NOMO-1 treated with dmso at 0.1 percent for 144 hours (cell line): ENCODE measurements around the gene ARAP2.

Experiments
- DNase-seq: peaks from one replicate; lab custom pipeline; 2025; ENCODE audit not compliant: unreplicated experiment; lab: John Stamatoyannopoulos, UW

ARAP2 gene

GRCh38 chr4:36267486-36268268, 23.4 kb upstream of the ARAP2 start:
- peak; percentile 3 for DNase-seq

- DNase-seq, result no peak
These were observed 20.0 kb upstream of the ARAP2 start for GRCh38 chr4:36264207-36264826.

DNA sequence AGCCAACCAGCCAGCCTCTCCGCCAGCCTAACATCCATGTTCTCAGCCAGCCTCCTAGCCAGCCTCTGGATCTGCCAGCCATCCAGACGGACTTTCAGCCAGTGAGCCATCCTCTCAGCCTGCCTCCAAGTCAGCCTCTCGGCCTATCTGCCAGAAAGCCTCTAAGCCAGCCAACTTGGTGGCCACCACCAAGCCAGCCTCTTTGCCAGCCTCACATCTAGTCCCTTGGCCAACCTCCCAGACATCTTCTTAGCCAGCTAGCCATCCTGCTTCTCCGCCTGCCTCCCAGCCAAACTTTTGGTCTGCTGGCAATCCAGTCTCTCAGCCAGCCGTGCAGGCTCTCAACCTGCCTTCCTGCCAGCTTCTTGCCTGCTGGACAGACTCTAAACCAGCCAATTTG, 16.4 kb upstream of the ARAP2 start:
- DNase-seq, result no peak

DNA sequence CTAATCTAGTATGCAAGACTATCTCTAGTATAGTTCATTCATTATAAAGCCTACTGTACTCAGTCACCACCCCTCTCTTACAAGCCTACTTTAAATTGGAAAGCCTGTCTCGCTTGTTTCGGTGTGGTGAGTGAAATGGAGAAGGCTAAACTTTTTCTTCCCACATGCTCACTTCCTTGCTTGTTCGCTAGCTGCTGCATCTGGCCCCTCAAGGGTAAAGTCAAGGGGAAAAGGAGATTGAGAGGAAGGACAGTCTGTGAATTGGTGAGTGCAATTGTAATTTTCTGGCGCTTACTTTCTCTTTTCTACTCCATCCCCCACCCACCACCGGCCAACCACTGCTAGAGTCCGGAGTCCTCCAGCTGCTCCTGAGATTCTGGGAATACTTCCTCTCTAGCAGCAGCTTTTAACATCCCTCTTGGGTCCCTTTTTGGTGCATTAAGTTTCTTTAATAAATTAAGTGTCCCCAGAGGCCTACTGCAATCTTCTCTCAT, 12.1 kb upstream of the ARAP2 start:
- DNase-seq, result peak; percentile 14

DNA sequence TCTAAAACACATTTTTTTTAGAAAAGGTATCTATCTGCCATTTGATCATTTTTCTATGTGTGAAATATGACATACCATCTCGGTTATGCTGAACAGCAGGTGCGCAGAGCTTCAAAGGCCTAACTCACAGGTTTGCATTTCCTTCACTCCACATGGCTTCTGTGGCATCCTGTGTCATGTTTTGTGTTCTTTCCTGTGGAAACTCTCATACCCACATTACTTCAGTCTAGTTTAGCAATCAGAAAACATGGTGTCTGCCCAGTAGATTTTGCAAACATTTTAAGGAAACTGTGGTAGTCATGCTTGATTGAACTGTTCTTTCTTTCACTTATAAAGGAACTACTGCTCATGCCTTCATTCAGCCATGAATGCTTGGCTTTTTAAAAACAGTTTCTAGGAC, 11.3 kb upstream of the ARAP2 start:
- DNase-seq, result peak; percentile 47

- no peak for DNase-seq
These were observed 10.1 kb upstream of the ARAP2 start for GRCh38 chr4:36254371-36254770.

- DNase-seq, result no peak
These were observed 7.7 kb upstream of the ARAP2 start for GRCh38 chr4:36251983-36252382.

- no peak for DNase-seq
These were observed 5.3 kb upstream of the ARAP2 start for GRCh38 chr4:36249610-36250009.

- no peak for DNase-seq
These were observed 708 bp downstream of the ARAP2 start for GRCh38 chr4:36243355-36244256.

DNA sequence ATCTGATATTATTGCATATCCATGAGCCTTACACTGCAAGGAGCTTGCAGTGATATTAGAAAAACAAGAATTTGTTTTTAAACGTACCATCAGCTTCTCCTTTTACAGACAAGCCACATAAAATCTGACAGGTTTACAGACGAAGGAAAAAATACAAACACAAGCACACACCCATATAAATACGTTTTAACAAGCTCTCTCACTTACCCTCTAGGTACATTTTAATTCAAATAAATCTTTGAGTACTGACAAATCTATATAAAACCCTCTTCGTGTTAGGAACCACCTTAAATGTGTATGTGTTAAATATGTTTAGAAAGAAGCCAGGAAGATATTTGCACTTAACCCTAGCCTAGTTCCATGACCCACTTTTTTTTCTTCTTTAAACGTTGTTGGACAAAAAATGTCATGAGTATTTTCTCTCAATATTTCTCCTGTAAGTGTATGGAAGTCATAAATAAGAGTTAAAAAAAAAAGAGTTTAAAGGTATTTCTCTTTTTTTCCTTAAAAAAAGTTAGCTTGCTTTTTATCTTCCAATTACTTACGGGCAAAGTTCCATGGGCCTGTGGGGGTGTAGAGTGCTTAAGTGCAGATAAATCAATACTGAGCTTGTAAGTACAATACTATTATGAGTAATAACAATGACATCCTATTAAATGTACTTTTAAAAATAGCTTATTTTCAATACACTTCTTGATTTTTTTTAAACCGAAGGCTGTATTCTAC, 1.5 kb downstream of the ARAP2 start:
- DNase-seq, result no peak

GRCh38 chr4:36241771-36242170, 2.5 kb downstream of the ARAP2 start:
- no peak for DNase-seq

GRCh38 chr4:36237366-36238313, 6.7 kb downstream of the ARAP2 start:
- peak; percentile 9 for DNase-seq

DNA sequence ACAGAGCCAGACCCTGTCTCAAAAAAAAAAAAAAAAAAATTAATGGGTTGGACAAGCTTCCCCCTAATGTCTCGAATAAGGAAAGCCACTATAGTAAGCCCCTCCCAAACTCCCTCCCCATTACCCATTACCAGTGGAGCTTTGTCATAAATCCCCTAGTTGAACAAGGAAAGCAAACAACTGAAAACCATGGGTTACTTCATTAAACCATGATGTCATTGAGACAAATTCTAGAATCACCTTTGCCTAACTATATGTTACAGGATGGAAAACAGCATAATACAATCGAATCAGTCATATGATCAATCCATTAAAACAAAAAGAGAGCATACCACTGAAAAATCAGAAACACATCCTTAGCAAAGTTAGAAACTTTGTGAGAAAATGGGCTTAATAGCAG, 8.2 kb downstream of the ARAP2 start:
- DNase-seq, result no peak

- no peak for DNase-seq
These were observed 9.0 kb downstream of the ARAP2 start for GRCh38 chr4:36235306-36235705.

DNA sequence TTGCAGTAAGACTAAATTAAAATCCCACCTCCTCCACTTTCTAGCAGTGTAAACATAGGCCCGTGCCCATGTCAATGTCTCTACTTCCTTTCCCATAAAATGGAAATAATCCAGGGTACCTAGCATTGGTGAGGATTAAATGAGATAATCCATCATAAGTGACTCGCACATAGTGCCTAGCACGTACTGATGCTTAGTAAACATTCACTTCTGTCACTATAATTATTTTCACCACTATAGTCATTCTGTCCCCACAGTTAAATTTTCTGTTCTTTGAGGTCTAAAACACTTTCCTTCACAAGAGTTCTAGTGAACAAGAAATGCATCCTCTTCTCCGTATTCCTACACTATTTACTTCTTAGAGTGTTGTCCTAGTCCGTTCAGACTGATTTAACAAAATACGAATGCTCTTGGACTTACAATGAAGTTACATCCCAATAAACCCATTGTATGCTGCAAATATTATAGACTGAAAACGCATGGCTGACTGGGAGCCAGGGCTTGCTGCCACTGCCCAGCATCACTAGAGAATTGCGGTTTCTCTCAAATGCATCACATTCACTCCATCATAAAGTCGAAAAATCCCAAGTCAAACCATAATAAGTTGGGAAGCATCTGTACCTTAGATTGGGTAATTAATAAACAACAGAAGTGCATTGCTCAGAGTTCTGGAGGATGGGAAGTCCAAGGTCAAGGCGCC, 10.6 kb downstream of the ARAP2 start:
- no peak for DNase-seq

DNA sequence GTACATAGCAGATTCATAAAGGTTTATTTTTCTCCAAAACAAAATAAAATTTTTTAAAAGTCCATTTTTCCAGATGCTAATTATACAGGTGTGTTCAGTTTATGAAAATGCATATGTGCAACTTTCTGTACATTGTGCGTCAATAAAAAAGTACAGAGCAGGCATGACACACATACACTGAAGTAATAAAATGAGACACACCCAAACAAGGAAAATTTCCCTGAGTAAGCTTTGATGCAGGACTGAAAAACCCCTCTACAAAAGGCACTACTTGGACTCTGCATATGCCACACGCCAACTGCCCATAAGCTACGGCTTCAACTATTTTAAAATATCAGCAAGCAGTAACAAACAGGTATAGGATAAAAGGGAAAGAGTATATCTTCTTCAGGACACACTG, 13.8 kb downstream of the ARAP2 start:
- DNase-seq, result no peak

DNA sequence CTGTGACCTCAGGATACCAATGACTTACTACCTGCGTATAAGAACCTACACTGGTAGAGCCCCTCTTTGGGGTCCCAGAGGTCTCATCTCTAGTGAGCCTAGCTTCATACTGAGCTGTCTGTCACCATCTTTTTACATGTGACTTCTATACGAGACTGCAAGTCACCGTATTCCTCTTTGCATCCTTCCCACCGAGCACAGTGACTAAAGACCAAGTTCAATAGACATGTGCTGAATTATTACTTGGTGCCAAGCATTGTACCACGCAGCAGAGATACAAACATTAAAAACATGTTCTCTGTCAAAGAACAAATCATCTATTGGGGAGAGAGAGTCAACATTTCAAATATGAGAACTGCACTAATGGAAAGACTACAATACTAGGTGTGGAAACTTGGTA, 16.4 kb downstream of the ARAP2 start:
- DNase-seq, result no peak

DNA sequence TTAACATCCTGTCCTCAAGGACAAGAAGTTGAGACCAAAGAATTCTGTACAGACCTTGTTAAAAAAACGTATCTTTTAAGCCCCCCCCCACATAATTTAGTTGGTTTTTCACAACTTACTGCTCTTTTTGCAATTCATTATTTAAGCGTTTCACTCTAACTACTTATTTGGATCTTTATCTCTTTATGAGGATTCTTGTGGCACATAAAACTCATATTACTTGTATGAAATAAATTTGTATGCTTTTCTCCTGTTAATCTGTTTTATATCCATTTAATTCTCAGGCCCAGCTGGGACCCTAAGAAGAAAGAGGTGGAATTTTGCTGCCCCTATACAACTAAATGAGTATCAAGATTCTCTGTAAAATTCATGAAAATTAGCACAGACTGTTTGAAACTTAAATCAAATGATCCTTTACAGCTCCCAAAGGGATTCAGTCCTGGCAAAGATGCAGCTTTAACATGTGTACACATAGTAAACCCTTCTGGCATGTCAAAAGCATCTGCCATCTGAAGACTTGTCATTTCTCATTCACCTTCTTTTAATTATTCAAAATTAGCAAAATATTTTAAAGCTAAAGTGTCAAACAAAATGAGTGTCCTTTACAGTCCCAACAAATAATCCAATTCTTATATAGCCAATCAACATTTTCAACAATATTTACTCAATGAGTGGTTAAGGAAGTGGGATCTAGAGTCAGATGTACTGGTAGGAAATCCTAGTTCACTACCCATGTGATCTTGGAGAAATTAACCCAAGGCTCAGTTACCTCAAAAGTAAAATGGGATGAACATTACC, 17.7 kb downstream of the ARAP2 start:
- no peak for DNase-seq
